Measurements from ENCODE around the gene ASPSCR1. TPM values are rescaled to one million over a fixed set of nuclear protein-coding genes. Genes with fewer than 3 reads are reported as not detected.

Gene ASPSCR1
- total and polyA plus RNA-seq, 2 of the 13 experiments (the other 11 are each of a cell fraction or from before 2014, with no cell fraction given) = 274 to 314 TPM

- TF ChIP-seq LRRFIP1 (CRISPR knock-in tag; conservative IDR thresholded peaks at IDR 0.05) (no peak; the same call in 1 of the 2 replicates), FOXM1 (CRISPR knock-in tag; IDR thresholded peaks at IDR 0.05) (no peak), RARA (CRISPR knock-in tag; IDR thresholded peaks at IDR 0.05) (peak; percentile 95), RFXANK (CRISPR knock-in tag; IDR thresholded peaks at IDR 0.05) (no peak), ZFP91 (CRISPR knock-in tag; IDR thresholded peaks at IDR 0.05; ENCODE audit: borderline replicate concordance) (peak; percentile 95), NFKB2 (CRISPR knock-in tag; IDR thresholded peaks at IDR 0.05; ENCODE audit: borderline replicate concordance) (peak; percentile 63; the same call in 1 of the 2 replicates), ZNF318 (CRISPR knock-in tag; IDR thresholded peaks at IDR 0.05) (no peak), SMAD3 (CRISPR knock-in tag; IDR thresholded peaks at IDR 0.05) (peak; percentile 90), ZNF225 (CRISPR knock-in tag; IDR thresholded peaks at IDR 0.05) (peak; percentile 56; the same call in 1 of the 2 replicates), NFYC (CRISPR knock-in tag; IDR thresholded peaks at IDR 0.05) (0 out of 2 replicates have a peak, but pooled peaks have one; percentile 39), NFATC3 (CRISPR knock-in tag; IDR thresholded peaks at IDR 0.05) (no peak), ZNF44 (CRISPR knock-in tag; IDR thresholded peaks at IDR 0.05) (no peak), RXRB (CRISPR knock-in tag; IDR thresholded peaks at IDR 0.05; ENCODE audit: borderline replicate concordance) (peak; percentile 93), SP2 (CRISPR knock-in tag; IDR thresholded peaks at IDR 0.05) (no peak; the same call in none of the 2 replicates), ZNF326 (CRISPR knock-in tag; IDR thresholded peaks at IDR 0.05; ENCODE audit: borderline replicate concordance) (peak; percentile 87)
These were observed 23.6 kb downstream of the ASPSCR1 start (continued) for GRCh38 chr17:82000803-82001570.
